ENCODE measurements around the gene OR13C4. TPM values are rescaled to one million over a fixed set of nuclear protein-coding genes. Genes with fewer than 3 reads are reported as not detected.

Gene OR13C4
- total RNA-seq (ENCODE audit: unreplicated experiment) = not detected
- long read RNA-seq = 0 reads

DNA sequence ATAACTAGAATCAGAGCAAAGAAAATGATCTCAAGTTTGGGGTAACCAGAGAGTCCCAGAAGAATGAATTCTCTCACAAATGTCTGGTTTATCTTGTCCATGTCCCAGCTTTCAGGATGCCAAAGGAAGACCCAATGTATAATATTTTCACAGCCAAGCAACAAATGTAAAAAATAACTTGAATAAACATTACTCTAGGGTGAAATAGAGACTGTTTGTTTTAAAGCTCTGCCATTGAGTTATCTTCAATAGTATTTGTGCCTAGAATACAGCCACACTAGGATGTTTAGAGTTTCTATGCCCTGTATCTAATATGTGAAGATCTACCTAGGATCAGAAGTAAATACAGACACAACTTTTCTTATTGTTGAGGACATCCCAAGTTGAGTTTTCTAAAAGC lies at the start of gene OR13C4:
OR13C4 (minus strand) TSS at position 101 of the 400 bp plus-strand sequence; CDS start at position 101, 0 bp downstream.
- Mint-ChIP-seq H3K4me1 (ENCODE audit: unreplicated experiment) (no peaks in the 10 kb centered on the region), H3K9me3 (ENCODE audit: unreplicated experiment) (peaks cover 5% of the 10 kb centered on the region), H3K36me3 (ENCODE audit: low read depth, unreplicated experiment) (no peaks in the 10 kb centered on the region), H3K27me3 (ENCODE audit: unreplicated experiment) (no peaks in the 10 kb centered on the region), H3K27ac (ENCODE audit: unreplicated experiment) (no peak within 1 kb of the TSS), H3K4me3 (ENCODE audit: unreplicated experiment) (no peak within 1 kb of the TSS)
- TF ChIP-seq, protein P1, sequence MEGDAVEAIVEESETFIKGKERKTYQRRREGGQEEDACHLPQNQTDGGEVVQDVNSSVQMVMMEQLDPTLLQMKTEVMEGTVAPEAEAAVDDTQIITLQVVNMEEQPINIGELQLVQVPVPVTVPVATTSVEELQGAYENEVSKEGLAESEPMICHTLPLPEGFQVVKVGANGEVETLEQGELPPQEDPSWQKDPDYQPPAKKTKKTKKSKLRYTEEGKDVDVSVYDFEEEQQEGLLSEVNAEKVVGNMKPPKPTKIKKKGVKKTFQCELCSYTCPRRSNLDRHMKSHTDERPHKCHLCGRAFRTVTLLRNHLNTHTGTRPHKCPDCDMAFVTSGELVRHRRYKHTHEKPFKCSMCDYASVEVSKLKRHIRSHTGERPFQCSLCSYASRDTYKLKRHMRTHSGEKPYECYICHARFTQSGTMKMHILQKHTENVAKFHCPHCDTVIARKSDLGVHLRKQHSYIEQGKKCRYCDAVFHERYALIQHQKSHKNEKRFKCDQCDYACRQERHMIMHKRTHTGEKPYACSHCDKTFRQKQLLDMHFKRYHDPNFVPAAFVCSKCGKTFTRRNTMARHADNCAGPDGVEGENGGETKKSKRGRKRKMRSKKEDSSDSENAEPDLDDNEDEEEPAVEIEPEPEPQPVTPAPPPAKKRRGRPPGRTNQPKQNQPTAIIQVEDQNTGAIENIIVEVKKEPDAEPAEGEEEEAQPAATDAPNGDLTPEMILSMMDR (IDR thresholded peaks at IDR 0.05; ENCODE audit: unreplicated experiment) = no peak
- no peak for DNase-seq (ENCODE audit: low spot score)

DNA sequence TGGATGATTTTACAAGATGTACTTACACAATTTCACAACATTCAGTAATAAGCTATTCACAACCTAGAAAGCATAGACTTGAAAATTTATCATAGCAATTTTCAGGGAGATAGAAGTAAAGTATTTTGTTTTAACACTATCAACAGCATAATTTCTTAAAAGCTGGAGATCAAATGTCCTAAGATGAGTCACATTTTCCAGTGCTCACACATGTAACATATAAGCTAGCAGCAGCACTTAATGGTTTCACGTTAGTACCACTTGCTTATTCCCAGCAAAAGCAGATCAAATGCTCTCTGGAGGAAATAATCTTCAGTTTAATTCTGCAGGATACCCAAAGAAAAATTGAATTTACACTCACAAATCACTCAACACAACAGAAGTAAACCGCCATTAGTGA lies 48.4 kb upstream of the OR13C4 start:
- Mint-ChIP-seq H3K27ac (ENCODE audit: unreplicated experiment) (no peak overlapping the region), H3K4me3 (ENCODE audit: unreplicated experiment) (no peak overlapping the region), H3K27me3 (ENCODE audit: unreplicated experiment) (no peaks in the 10 kb centered on the region), H3K9me3 (ENCODE audit: unreplicated experiment) (no peaks in the 10 kb centered on the region), H3K36me3 (ENCODE audit: low read depth, unreplicated experiment) (no peaks in the 10 kb centered on the region), H3K4me1 (ENCODE audit: unreplicated experiment) (no peaks in the 10 kb centered on the region)
- no peak for DNase-seq (ENCODE audit: low spot score)
- TF ChIP-seq, protein P1 (IDR thresholded peaks at IDR 0.05; ENCODE audit: unreplicated experiment) = no peak

DNA sequence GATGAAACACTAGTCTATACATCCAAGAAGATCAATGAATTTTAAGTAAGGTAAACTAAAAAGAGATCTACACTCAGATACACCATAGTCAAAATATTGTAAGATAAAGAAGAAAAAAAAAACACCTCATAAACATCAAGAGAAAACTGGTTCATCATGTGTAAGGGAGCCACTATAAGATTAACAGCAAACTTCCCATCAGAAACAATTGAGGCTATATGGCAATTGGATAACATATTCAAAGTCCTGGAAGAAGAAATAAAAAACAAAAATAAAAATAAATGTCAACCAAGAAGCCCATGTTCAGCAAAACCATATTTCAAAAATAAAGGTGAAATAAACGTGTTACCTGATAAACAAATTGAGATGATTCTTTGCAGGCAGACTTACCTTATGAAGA lies 45.6 kb upstream of the OR13C4 start:
- Mint-ChIP-seq H3K36me3 (ENCODE audit: low read depth, unreplicated experiment) (no peaks in the 10 kb centered on the region), H3K27ac (ENCODE audit: unreplicated experiment) (no peak overlapping the region), H3K9me3 (ENCODE audit: unreplicated experiment) (no peaks in the 10 kb centered on the region), H3K27me3 (ENCODE audit: unreplicated experiment) (no peaks in the 10 kb centered on the region), H3K4me1 (ENCODE audit: unreplicated experiment) (no peaks in the 10 kb centered on the region), H3K4me3 (ENCODE audit: unreplicated experiment) (no peak overlapping the region)
- TF ChIP-seq, protein P1 (IDR thresholded peaks at IDR 0.05; ENCODE audit: unreplicated experiment) = no peak
- no peak for DNase-seq (ENCODE audit: low spot score)

DNA sequence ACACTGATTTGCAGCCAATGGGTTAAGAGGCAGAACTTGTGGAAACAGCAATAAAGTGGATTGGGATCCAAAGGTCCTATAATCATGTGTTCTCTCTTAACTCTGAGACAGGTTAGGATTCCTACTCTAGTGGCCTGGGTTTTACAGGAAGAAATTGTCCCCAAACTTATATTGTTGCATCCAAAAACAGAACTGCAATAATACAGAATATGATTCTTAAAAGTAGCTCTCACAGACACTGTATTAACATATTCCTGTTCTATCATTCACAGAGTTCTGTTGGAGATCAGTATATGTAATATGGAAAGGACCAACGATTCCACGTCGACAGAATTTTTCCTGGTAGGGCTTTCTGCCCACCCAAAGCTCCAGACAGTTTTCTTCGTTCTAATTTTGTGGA lies 41.9 kb upstream of the OR13C4 start, which contains the start of gene OR13C8:
OR13C8 (plus strand) TSS at position 301 of the 400 bp plus-strand sequence; CDS start at position 301, 0 bp downstream.
- Mint-ChIP-seq H3K4me1 (ENCODE audit: unreplicated experiment) (no peaks in the 10 kb centered on the region), H3K36me3 (ENCODE audit: low read depth, unreplicated experiment) (no peaks in the 10 kb centered on the region), H3K9me3 (ENCODE audit: unreplicated experiment) (no peaks in the 10 kb centered on the region), H3K27ac (ENCODE audit: unreplicated experiment) (no peak within 1 kb of the TSS), H3K27me3 (ENCODE audit: unreplicated experiment) (no peaks in the 10 kb centered on the region), H3K4me3 (ENCODE audit: unreplicated experiment) (no peak within 1 kb of the TSS)
- TF ChIP-seq, protein P1 (IDR thresholded peaks at IDR 0.05; ENCODE audit: unreplicated experiment) = no peak
- DNase-seq (ENCODE audit: low spot score) = no peak

DNA sequence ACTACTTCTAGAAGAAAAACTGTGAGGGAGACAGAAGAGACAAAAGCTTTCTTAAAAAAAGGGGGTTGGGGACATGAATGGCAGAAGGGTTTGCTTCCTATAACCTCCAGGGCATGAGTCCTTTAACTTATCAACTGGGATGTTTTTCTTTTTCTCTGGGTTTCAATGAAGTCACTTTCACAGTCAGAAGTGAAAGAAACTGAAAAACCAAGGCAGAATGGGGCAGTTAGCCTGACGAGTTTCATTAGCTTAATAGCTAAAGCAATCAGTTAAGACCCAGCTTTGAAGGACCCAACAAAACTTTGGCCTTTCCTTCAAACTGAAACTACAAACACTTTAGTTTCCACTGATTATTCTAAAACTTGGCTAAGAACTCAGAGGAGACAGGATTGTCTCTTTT lies 37.3 kb upstream of the OR13C4 start:
- H3K4me1 Mint-ChIP-seq (ENCODE audit: unreplicated experiment) = no peaks in the 10 kb centered on the region
- TF ChIP-seq, protein P1 (IDR thresholded peaks at IDR 0.05; ENCODE audit: unreplicated experiment) = no peak
- H3K4me3 Mint-ChIP-seq (ENCODE audit: unreplicated experiment) = no peak overlapping the region
- no peaks in the 10 kb centered on the region for H3K27me3 Mint-ChIP-seq (ENCODE audit: unreplicated experiment)
- H3K36me3 Mint-ChIP-seq (ENCODE audit: low read depth, unreplicated experiment) = no peaks in the 10 kb centered on the region
- DNase-seq (ENCODE audit: low spot score) = no peak
- no peak overlapping the region for H3K27ac Mint-ChIP-seq (ENCODE audit: unreplicated experiment)
- H3K9me3 Mint-ChIP-seq (ENCODE audit: unreplicated experiment) = no peaks in the 10 kb centered on the region
